DMS79 treated with DMSO at 0.1 percent for 48 hours (cell line): ENCODE measurements around the gene TENM4.
"Not testable (repeated sequence)": the region's sequence is repeated elsewhere in the genome, so short reads cannot be mapped to it uniquely, and the experiment has no call there.

ENCODE experiments used
- DNase-seq: peaks from one replicate; lab custom pipeline; 2025; lab: John Stamatoyannopoulos, UW

The TENM4 gene

GRCh38 chr11:79244241-79244772, 196.5 kb downstream of the TENM4 start:
- DNase-seq: no peak

DNA sequence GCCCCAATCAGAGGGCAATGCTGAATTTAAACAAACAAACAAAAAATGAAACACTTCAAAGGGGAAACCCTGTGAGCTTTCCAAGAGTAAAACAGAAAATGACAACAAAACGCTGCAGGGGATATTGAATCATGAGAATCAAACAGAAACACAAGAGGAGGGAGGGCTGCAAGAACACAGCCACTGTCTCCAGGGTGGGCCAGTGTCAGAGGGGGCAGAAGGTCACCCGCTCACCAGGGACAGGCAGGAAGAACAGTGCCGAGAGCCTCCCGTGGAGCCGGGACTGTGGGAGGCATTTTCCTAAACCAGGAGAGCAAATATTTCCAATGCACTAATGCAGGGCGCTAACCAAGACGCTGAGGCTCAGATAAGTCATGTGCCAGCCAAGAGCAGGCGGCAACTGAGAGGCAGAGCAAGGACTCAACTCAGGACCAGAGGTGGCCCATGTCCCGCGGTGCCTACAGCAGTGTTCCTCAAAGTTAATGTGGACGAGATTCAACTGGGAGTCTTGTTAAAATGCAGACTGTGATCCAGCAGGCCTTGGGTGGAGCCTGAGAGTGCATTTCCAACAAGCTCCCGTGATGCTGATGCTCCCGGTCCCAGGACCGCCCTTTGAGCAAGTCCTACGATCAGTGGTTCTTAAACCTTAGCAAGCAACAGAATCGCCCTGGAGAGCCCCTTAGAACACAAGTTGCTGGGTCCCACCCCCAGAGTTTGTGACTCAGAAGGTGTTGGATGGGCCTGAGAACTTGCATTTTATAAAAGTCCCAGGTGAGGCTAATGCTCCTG, 197.2 kb downstream of the TENM4 start:
- DNase-seq: no peak

- DNase-seq: no peak
Observed at GRCh38 chr11:79242616-79243015, 198.2 kb downstream of the TENM4 start.

DNA sequence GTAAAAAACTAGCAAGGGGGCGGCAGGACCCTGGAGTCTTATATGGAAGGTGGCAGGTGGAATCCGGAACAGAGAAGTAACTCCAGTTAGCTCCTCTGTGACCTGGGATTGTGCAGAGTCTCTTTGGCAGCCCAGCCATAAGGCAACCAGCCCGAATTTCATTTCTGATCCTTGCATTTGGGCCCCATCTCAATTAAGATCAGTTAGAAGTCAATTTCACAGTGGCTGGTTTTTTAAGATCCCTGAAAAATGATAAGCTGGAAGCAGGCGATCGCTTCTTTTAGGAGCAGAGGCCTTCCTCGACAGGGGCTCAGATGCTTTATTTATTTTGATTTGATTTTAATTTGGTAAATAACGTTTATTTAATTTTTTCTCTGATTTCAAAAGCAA, 199.0 kb downstream of the TENM4 start:
- no peak for DNase-seq

DNA sequence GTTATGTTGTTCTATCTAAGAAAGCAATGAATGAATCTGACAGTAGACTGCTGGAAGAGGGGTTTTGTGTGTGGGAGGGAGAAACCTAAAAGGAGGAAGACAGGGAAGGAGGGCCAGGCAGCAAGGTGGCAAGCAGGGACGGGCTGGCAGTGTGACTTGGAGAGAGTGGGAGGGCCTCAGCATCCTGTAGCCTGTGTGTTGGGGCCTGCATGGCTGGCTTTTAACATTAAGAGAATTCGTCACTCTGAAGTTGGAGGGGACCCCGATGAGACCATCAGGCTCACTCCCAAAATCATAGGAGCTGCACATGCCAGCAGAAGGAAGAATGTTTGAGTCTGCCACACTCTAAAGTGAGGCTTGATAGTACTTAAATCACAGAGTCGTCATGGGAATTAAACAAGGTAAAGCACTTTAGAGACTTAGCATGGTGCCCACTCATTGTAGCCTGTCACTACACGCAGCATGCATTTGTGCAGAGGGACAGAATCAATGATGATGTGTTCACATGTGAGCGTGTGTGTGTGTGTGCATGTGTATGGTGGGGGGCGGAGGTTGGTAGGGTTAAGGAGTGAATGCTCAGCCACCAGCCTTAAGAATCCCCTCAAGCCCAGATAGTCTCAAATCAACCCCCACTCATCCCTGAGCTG, 199.5 kb downstream of the TENM4 start:
- no peak for DNase-seq

GRCh38 chr11:79237703-79238102, 203.1 kb downstream of the TENM4 start:
- no peak for DNase-seq

DNA sequence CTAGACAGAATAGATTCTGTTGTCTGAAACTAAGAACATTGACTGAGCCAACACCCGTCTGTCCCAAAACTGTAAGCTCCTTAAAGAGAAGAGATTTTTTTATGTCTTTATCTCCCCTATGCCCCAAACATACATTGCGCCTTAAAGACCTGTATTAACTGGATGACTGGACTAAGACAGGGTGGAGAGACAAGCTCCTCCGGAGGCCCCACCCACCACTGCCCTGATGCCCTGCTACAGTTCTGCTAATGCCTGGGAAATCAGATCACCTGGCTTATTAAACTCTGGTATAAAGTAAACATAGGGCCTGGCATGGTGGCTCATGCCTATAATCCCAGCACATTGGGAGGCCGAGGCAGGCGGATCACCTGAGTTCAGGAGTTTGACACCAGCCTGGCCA, 203.7 kb downstream of the TENM4 start:
- DNase-seq: no peak

- DNase-seq: no peak
Observed at GRCh38 chr11:79236541-79236971, 204.3 kb downstream of the TENM4 start.

GRCh38 chr11:79235696-79236095, 205.1 kb downstream of the TENM4 start:
- no peak for DNase-seq

- DNase-seq: no peak
Observed at GRCh38 chr11:79232346-79232745, 208.5 kb downstream of the TENM4 start.

DNA sequence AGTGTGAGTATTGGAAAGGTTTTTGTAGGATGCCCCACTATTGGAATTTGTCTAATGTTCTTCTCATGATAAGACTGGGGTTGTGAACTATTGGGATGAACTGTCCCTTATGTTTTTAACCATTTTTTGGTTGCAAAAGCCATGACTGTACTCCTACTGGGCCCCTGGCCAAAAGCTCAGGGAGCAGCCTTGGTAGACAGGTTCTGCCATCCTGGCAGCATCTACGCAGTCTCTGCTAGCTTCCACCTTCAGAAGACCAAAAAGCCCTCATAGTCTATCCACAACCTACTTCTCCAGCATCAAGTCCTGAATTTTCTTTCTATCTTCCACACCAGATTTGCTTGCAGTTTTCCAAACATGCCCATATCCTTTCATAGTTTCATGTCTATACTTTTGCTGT, 211.8 kb downstream of the TENM4 start:
- DNase-seq: no peak

- no peak for DNase-seq
Observed at GRCh38 chr11:79227767-79228755, 212.8 kb downstream of the TENM4 start.

DNA sequence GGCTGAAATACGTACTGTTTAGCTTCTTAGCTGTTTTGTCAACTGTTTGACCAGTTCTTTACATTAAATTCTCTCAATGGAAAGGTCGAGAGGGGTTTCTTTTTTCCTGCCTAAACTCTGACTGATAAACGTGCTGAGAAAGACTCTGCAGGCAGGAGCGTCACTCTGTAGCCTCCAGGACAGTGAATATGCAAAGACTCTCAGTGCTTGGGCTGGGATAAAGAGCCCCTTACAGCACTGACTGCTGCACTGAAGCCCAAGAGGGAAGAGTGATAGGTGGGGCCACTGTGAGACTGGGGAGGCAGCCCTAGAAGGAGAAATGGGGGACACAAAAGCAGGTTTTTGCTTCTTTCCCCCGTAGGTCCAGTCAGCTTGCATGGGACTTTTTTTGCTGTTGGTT, 213.5 kb downstream of the TENM4 start:
- DNase-seq: no peak

DNA sequence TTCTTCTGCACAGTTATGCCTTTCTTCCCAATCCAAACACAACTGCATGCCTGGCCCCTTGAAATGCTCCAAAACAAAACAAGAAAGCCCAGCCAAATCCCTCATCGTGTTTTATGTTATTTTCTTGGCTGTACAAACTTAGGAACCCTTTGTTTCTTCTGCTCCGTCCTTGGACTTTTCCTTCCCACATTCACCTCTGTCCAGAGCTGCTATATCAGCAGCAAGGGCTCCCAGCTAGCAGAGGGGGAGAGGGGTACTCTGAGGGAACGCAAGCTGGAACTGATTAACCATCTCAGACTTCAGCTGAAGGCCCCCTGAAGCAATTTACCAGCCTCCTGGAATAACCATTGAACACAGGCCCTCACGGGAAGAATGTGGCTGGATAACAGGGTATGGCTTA, 214.7 kb downstream of the TENM4 start:
- DNase-seq: no peak

DNA sequence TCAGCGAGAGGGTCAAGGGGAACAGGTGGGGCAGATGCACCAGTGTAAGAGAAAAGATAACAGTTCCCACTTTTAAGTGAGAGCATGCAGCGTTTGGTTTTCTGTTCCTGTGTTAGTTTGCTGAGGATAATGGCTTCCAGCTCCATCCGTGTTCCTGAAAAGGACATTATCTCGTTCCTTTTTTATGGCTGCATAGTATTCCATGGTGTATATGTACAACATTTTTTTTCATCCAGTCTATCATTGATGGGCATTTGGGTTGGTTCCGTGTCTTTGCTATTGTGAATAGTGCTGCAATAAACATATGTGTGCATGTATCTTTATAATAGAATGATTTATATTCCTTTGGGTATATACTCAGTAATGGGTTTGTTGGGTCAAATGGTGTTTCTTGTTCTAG, 218.7 kb downstream of the TENM4 start:
- DNase-seq: not testable (repeated sequence)

- DNase-seq: no peak
Observed at GRCh38 chr11:79221444-79222130, 219.2 kb downstream of the TENM4 start.

DNA sequence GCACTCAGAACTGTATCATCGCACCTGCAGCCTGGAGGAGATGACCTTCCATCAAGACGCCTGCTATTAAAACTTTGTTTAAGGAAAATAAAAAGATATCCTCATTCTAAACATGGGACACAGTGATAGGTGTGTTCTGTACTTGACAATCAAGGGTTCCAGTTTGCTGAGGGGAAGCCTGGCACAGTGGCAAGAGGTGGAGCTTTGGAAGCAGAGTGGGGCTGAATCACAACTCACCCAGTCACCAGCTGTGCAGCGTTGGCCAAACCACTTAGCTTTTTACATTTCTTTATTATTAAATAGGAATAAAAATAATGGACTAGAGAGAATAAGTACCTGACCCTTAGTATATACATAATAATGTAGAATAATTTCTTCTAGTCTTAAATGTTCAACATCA, 220.7 kb downstream of the TENM4 start:
- no peak for DNase-seq

GRCh38 chr11:79219186-79220045, 221.4 kb downstream of the TENM4 start:
- no peak for DNase-seq

DNA sequence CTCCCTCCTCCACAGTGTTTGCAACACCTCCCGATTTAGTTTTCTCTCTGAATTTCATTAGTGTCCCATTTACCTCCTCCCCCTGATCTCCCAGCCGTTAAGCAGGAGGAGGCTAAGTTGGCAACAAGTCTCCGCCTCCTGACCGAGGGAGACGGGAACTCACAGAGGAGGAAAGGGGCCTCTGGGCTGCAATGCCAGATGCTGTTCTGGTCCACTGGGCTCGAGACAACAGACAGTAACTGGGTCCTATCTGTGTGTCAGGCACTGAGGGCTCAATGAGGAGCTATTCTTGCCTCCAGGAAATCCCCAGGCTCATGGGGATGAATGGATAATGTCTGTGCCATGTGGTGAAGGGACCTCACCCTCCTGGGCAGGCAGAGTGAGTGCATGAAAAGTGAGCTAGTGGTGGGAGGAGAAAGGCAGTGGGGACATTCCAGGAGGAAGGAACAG, 228.1 kb downstream of the TENM4 start:
- DNase-seq: no peak

- DNase-seq: no peak
Observed at GRCh38 chr11:79209540-79210266, 231.1 kb downstream of the TENM4 start.
